GM12891 (cell line): ENCODE data around the gene FCGR2B.

Experiments used
- PAX5 ChIP-seq: IDR thresholded peaks from 2 replicates; pipeline ENCODE4 v1.6.1; 2011; ENCODE audit warnings: low read length, moderate library complexity, mild to moderate bottlenecking; ENCODE audit not compliant: insufficient read depth, severe bottlenecking
- POLR2A ChIP-seq: IDR thresholded peaks from 2 replicates; pipeline ENCODE4 v1.6.1; 2011; ENCODE audit warnings: low read depth, low read length, control low read depth
- POLR2AphosphoS5 ChIP-seq: IDR thresholded peaks from 2 replicates; pipeline ENCODE4 v1.6.1; 2011; ENCODE audit warnings: low read depth, low read length, control low read depth
- POU2F2 ChIP-seq: IDR thresholded peaks from 2 replicates; pipeline ENCODE4 v1.6.1; 2011; ENCODE audit warnings: low read depth, mild to moderate bottlenecking, control low read depth, low read length, moderate library complexity
- SPI1 ChIP-seq: IDR thresholded peaks from 2 replicates; pipeline ENCODE4 v1.6.1; 2011; ENCODE audit warnings: low read depth, low read length, control low read depth
- TAF1 ChIP-seq: IDR thresholded peaks from 2 replicates; pipeline ENCODE4 v1.6.1; 2011; ENCODE audit warnings: low read depth, low read length, control low read depth

DNA sequence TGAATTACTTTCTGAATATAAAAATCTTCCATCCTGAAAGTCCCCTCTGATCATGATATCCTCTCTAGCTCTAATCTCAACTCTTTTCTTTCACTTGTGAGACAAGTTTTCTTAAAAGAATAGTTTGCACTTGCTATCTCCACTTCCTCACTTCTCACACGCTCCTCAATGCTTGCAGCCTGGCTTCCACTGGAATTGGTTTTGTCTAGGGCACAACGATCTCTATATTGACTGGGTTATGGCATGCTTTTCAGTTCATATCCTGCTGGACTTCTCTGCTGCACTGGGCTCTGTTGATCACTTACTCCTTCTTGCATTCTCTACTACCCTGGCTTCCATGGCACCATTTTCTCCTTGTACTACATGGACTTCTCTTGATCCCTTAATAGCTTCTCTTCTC lies 44.6 kb downstream of the FCGR2B start:
- TF ChIP-seq TAF1 (no peak), POLR2AphosphoS5 (no peak), POLR2A (no peak), SPI1 (peak; percentile 62), POU2F2 (no peak), PAX5 (no peak)
